Lung (tissue), 12 donors: Measurements from ENCODE around the gene GALK2. TPM values are rescaled to one million over a fixed set of nuclear protein-coding genes. Genes with fewer than 3 reads are reported as not detected.

Source experiments
- ATAC-seq: fragments of 200-7000 bp; cut with Tn5 transposase; one replicate; pipeline ENCODE4 v1.9.1; 2020; ENCODE audit warnings: moderate number of reproducible peaks; ENCODE audit not compliant: insufficient read depth, low FRiP score
- DNase-seq, 3 donors: peaks; one replicate each; pipeline ENCODE4 v3.0.0-alpha.2; 2013 to 2017
- H3K27ac ChIP-seq, 2 donors: one replicate each; pipeline ENCODE4 v1.5.1; 2013; ENCODE audit warnings: mild to moderate bottlenecking in 2 of 2, moderate library complexity in 2 of 2, control low read depth in 1 of 2, inconsistent platforms in 1 of 2, low read depth in 1 of 2, low read length in 1 of 2
- H3K27me3 ChIP-seq, 3 donors: one replicate each; pipeline ENCODE4 v1.5.1; 2013; ENCODE audit warnings: low read length in 2 of 3; ENCODE audit not compliant: control insufficient read depth in 3 of 3, insufficient read depth in 3 of 3
- H3K36me3 ChIP-seq, 4 donors: one replicate each; pipeline ENCODE4 v1.5.1; 2013; ENCODE audit warnings: low read length in 4 of 4, mild to moderate bottlenecking in 1 of 4, moderate library complexity in 1 of 4; ENCODE audit not compliant: control insufficient read depth in 4 of 4, insufficient read depth in 4 of 4
- H3K4me1 ChIP-seq, 5 donors: one replicate each; pipeline ENCODE4 v1.5.1; 2013; ENCODE audit warnings: low read length in 5 of 5, mild to moderate bottlenecking in 2 of 5, moderate library complexity in 1 of 5; ENCODE audit not compliant: control insufficient read depth in 5 of 5, insufficient read depth in 5 of 5
- H3K4me3 ChIP-seq: one replicate; pipeline ENCODE4 v1.5.1; 2013; ENCODE audit warnings: mild to moderate bottlenecking, control low read depth, moderate library complexity
- H3K9ac ChIP-seq, 2 donors: one replicate each; pipeline ENCODE4 v1.5.1; 2013; ENCODE audit warnings: low read length in 2 of 2, control low read depth in 1 of 2; ENCODE audit not compliant: insufficient read depth in 1 of 2
- H3K9me3 ChIP-seq, 4 donors: one replicate each; pipeline ENCODE4 v1.5.1; 2013; ENCODE audit warnings: low read length in 3 of 4, mild to moderate bottlenecking in 1 of 4, moderate library complexity in 1 of 4; ENCODE audit not compliant: control insufficient read depth in 4 of 4, insufficient read depth in 3 of 4
- WGBS, 2 donors: extraction: QIAGEN DNeasy Blood & Tissue Kit; methylation state at CpG; one replicate each; pipeline ENCODE4 v1.1.7; 2013; 5-methylcytosine and 5-hydroxymethylcytosine counted together
- polyA plus RNA-seq, 2 donors: library from polyadenylated mRNA; stranded (reverse); fragments of 200-250 nt; gene quantifications; one replicate each; pipeline ENCODE4 v1.2.1, GENCODE V29; 2013
- total RNA-seq, 2 donors: library from RNA; depleted of rRNA in 1 of 2; stranded (reverse); fragments of >200 nt in 1 of 2; gene quantifications; one replicate each; pipeline ENCODE4 v1.2.1, GENCODE V29; 2014 to 2021
- TF ChIP-seq, protein P1 (sequence below): IDR thresholded peaks from 2 replicates; pipeline ENCODE4 v1.5.1; 2012; ENCODE audit warnings: mild to moderate bottlenecking; ENCODE audit errors: control extremely low read depth, extremely low read depth
- donor health status: control.
- donor health status: control.
- donor health status: Bipolar disorder and iron deficiency.
- donor health status: healthy.
- donor health status: DM: yes; HTN: yes; CAD: no.

GALK2 gene
- total and polyA plus RNA-seq, 4 donors: 12.4 to 44.8 (median 34.0) TPM

DNA sequence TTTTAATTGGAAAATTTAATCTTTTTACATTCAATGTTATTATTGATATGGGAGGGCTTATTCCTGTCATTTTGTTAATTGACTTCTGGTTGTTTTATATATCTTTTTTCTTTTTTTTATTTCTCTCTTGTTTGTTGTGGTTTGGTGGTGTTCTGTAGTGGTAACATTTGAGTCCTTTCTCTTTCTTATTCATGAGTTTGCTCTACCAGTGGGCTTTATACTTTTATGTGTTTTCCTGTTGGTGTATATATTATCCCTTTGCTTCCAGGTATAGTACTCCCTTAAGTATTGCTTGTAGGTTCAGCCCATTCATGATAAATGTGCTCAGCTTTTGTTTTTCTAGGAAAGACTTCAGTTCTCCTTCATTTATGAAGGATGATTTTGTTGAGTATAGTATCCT, 57.6 kb downstream of the GALK2 start:
- H3K9ac ChIP-seq: no peak overlapping the region
- peaks cover 0 to 22% (median 7%) of the 10 kb centered on the region in 4 donors for H3K36me3 ChIP-seq
- peaks cover 0 to 4% (median 2%) of the 10 kb centered on the region in 4 donors for H3K9me3 ChIP-seq
- TF ChIP-seq, protein P1, sequence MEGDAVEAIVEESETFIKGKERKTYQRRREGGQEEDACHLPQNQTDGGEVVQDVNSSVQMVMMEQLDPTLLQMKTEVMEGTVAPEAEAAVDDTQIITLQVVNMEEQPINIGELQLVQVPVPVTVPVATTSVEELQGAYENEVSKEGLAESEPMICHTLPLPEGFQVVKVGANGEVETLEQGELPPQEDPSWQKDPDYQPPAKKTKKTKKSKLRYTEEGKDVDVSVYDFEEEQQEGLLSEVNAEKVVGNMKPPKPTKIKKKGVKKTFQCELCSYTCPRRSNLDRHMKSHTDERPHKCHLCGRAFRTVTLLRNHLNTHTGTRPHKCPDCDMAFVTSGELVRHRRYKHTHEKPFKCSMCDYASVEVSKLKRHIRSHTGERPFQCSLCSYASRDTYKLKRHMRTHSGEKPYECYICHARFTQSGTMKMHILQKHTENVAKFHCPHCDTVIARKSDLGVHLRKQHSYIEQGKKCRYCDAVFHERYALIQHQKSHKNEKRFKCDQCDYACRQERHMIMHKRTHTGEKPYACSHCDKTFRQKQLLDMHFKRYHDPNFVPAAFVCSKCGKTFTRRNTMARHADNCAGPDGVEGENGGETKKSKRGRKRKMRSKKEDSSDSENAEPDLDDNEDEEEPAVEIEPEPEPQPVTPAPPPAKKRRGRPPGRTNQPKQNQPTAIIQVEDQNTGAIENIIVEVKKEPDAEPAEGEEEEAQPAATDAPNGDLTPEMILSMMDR: no peak
- no peak overlapping the region for H3K27ac ChIP-seq
- H3K4me1 ChIP-seq: peaks cover 0 to 9% (median 0%) of the 10 kb centered on the region in 5 donors
- no peaks in the 10 kb centered on the region for H3K27me3 ChIP-seq
- no peak overlapping the region for H3K4me3 ChIP-seq
- ATAC-seq (no peak), DNase-seq (no peak)

DNA sequence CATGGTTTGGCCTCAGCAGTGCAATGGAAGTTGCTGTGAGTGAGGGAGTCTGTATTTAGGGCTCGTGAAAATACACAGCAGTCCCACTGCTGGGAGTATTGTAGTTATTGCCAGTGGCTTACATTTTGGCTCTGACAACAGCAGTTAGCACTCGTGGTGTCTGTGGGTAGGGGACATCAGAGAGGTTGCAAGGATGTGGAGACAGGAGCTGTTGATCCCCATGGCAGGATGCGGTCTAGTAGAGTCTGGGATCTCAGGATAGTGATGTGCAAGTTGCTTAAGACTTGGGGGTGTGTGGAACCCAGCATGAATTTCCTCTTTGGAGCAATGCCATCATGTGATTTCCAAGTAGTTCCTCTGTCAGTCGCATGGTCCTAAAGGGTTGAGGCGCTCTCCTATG, 59.9 kb downstream of the GALK2 start:
- Histone ChIP-seq H3K27ac (no peak overlapping the region), H3K9ac (no peak overlapping the region), H3K36me3 (peaks cover 0 to 16% (median 7%) of the 10 kb centered on the region in 4 donors), H3K4me1 (peaks cover 0 to 9% (median 0%) of the 10 kb centered on the region in 5 donors), H3K9me3 (no peaks in the 10 kb centered on the region), H3K27me3 (no peaks in the 10 kb centered on the region), H3K4me3 (no peak overlapping the region)
- 86 to 91% methylated on average over 5 of the region's 5 CpGs for WGBS, 2 donors
- DNase-seq (no peak), ATAC-seq (no peak)
- TF ChIP-seq, protein P1: no peak

DNA sequence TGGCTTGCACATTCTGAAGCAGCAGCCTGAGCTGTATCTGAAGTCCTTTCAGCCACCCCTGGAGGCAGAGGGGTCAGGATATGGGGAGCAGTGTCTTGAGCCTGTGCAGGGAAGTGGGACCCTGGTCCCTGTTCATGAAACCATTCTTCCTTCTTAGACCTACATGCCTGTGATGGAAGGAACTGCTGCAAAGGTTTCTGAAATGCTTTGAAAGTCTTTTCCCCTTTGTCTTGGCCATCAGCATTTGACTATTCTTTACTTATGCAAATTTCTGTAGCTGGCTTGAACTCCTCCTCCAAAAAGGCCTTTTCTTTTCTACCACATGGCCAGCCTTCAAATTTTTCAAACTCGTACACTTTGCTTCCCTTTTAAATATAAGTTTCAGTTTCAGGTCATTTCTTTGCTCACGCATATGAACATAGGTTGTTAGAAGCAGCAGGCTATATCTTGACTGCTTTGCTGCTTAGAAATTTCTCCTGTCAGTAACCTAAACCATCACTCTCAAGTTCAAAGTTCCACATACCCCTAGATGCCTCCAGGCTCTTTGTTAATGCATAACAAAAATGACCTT, 62.3 kb downstream of the GALK2 start:
- TF ChIP-seq, protein P1: no peak
- 71% methylated on average over 2 of the region's 2 CpGs for WGBS, 2 donors
- DNase-seq: no peak
- H3K9me3 ChIP-seq: no peaks in the 10 kb centered on the region
- peaks cover 3 to 20% (median 5%) of the 10 kb centered on the region in 5 donors for H3K4me1 ChIP-seq
- no peak overlapping the region for H3K9ac ChIP-seq
- peaks cover 0 to 13% (median 2%) of the 10 kb centered on the region in 4 donors for H3K36me3 ChIP-seq
- no peaks in the 10 kb centered on the region for H3K27me3 ChIP-seq
- H3K27ac ChIP-seq: no peak overlapping the region
- no peak for ATAC-seq
- H3K4me3 ChIP-seq: no peak overlapping the region
